Karpas-422 (cell line): ENCODE measurements around the gene CRIP2. TPM values are rescaled to one million over a fixed set of nuclear protein-coding genes. Genes with fewer than 3 reads are reported as not detected.

Source experiments
- DNase-seq: peaks from one replicate; pipeline ENCODE4 v3.0.0-alpha.2; 2015
- H2AFZ ChIP-seq: fragments of 200-600 bp; sonication (generic); 2 replicates; pipeline ENCODE4 v1.6.1; 2014; ENCODE audit warnings: antibody characterized with exemption, low read length, mixed read lengths
- H3K27ac ChIP-seq: fragments of 200-600 bp; sonication (generic); 2 replicates; pipeline ENCODE4 v1.5.1; 2014; ENCODE audit warnings: mild to moderate bottlenecking, low read length, moderate library complexity
- H3K27me3 ChIP-seq: fragments of 200-600 bp; sonication (generic); 2 replicates; pipeline ENCODE4 v1.6.1; 2014; ENCODE audit warnings: low read length, mixed read lengths
- H3K36me3 ChIP-seq: fragments of 200-600 bp; sonication (generic); 2 replicates; pipeline ENCODE4 v1.6.1; 2014; ENCODE audit warnings: low read length, mixed read lengths; ENCODE audit not compliant: insufficient read depth
- H3K4me1 ChIP-seq: fragments of 200-600 bp; sonication (generic); 2 replicates; pipeline ENCODE4 v1.6.1; 2014; ENCODE audit warnings: mild to moderate bottlenecking, low read length, mixed read lengths
- H3K4me2 ChIP-seq: fragments of 200-600 bp; sonication (generic); 2 replicates; pipeline ENCODE4 v1.6.1; 2014; ENCODE audit warnings: low read length, low read depth, mild to moderate bottlenecking; ENCODE audit not compliant: poor library complexity, severe bottlenecking
- H3K4me3 ChIP-seq: fragments of 200-600 bp; sonication (generic); 2 replicates; pipeline ENCODE4 v1.5.1; 2014; ENCODE audit warnings: mild to moderate bottlenecking, antibody characterized with exemption, low read length, mixed read lengths
- H3K79me2 ChIP-seq: fragments of 200-600 bp; sonication (generic); 2 replicates; pipeline ENCODE4 v1.6.1; 2014; ENCODE audit warnings: mild to moderate bottlenecking, low read length, mixed read lengths
- H3K9ac ChIP-seq: fragments of 200-600 bp; sonication (generic); 2 replicates; pipeline ENCODE4 v1.6.0; 2014; ENCODE audit warnings: low read length
- H3K9me2 ChIP-seq: fragments of 200-600 bp; sonication (generic), shearing (Covaris generic); replicated peaks from 2 replicates; pipeline ENCODE4 v1.6.0; 2014; ENCODE audit warnings: mild to moderate bottlenecking, low read length, moderate library complexity; ENCODE audit not compliant: insufficient read depth
- H3K9me3 ChIP-seq: fragments of 300-700, 200-600 bp; sonication (generic); 2 replicates; pipeline ENCODE4 v1.6.1; 2014; ENCODE audit warnings: low read length, mixed read lengths
- H4K20me1 ChIP-seq: fragments of 200-600 bp; sonication (generic); 2 replicates; pipeline ENCODE4 v1.6.1; 2014; ENCODE audit warnings: mild to moderate bottlenecking, antibody characterized with exemption, low read length, low read depth; ENCODE audit not compliant: insufficient read depth
- total RNA-seq: library from RNA; depleted of rRNA; stranded (reverse); fragments of >200 nt; shearing (Covaris generic); gene quantifications from 2 replicates; pipeline ENCODE4 v1.2.3, GENCODE V29; 2014; ENCODE audit warnings: low replicate concordance; rRNA removed

Gene CRIP2
- 0.45 TPM in 1 of 2 replicates, not detected in the other for total RNA-seq

DNA sequence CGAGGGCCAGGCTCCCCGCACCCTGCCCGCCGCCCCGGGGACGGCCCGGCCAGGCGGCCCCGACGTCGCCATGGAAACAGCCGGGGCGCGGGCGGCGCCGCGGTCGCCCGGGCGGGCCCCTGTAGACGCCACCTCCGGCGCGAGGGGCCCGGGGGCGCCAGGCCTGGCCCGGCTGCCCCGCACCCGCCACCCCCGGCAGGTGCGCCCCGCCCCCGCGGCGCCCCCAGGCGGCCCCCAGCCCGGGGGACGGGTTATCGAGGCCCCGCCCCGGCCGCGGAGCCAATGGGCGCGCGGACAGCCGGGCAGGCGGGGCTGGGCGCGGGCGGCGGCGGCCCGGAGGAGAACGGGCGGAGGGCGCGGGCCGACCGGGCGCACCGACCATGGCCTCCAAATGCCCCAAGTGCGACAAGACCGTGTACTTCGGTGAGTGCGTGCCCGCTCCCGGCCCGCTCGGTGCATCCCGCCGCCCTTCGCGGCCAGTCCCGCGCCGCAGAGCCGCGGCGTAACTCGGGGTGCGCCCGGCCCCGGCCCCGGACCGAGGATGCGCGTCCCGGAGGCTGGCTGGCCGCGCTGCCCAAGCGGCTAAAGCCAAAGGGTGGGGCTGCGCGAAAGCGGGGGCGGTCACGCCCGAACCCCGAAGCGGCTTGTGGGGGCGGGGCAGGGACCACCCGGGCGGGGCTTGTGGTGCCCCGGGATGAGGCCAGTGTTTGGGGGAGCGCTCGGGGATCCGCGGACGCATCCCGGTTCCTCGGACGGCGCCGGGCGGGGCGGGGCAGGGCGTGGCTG is at the start of gene CRIP2:
Gene CRIP2, plus strand, starts transcription at position 339 of the 786 bp plus-strand sequence. Its CDS starts 42 bp downstream, at position 381.
- Histone ChIP-seq H3K9me2 (no peaks in the 10 kb centered on the region), H3K4me2 (peak within 1 kb of the TSS; percentile 95), H3K36me3 (no peaks in the 10 kb centered on the region), H2AFZ (no peak within 1 kb of the TSS), H3K9ac (peak within 1 kb of the TSS; percentile 59), H3K4me1 (peaks cover 51% of the 10 kb centered on the region), H3K27ac (no peak within 1 kb of the TSS), H3K9me3 (no peaks in the 10 kb centered on the region), H4K20me1 (peaks cover 21% of the 10 kb centered on the region; the same call in 1 of the 2 replicates), H3K79me2 (no peaks in the 10 kb centered on the region), H3K27me3 (no peaks in the 10 kb centered on the region), H3K4me3 (peak within 1 kb of the TSS; percentile 76)
- DNase-seq: peak; percentile 77

DNA sequence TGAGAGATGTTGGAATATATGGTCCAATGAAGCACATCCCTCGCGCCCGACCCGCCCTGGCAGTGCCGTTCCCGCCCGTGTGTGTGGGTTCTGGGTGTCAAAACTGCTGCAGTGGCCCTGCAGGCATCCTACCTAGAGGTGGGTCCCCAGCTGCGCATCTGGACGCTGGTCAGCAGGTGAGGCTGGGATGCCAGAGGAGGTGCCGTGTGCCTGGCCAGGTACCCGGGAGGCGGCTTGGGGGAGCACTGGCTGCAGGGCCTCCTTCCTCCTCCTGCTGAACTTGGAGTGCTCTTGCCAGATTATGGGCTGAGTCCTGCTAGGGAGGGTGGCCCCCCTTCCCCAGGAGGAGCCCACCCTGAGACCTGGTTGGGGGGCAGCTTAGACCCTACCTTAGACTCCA is 49.8 kb upstream of the CRIP2 start:
- Histone ChIP-seq H3K9me2 (no peaks in the 10 kb centered on the region), H3K9ac (no peak overlapping the region), H3K27me3 (no peaks in the 10 kb centered on the region), H3K4me1 (peaks cover 18% of the 10 kb centered on the region), H3K27ac (no peak overlapping the region), H3K36me3 (peaks cover 25% of the 10 kb centered on the region), H4K20me1 (peaks cover 72% of the 10 kb centered on the region), H3K4me2 (no peak overlapping the region), H2AFZ (no peak overlapping the region), H3K9me3 (no peaks in the 10 kb centered on the region), H3K79me2 (peaks cover 90% of the 10 kb centered on the region), H3K4me3 (no peak overlapping the region)
- DNase-seq: no peak

DNA sequence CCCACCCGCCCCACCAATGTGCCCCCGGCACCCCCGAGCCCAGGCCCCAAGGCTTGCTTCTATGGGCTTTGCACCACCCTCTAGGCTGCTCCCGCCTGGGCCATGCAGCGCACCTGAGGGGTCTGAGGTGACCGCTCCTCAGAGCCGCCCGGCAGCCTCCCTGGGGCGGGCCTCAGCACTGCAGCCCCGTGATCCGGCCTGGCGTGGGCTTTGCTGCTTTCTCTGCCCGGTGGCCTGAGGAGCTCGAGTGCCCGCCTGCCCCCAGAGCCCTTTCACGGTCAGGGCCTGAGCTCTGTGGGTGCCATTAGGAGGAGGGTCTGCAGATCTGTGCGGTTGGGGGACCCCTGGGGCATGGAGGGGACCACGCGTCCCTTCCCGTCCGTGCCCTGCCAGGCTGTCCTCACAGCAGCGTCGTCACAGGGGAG is 48.8 kb upstream of the CRIP2 start:
- Histone ChIP-seq H3K4me1 (peaks cover 16% of the 10 kb centered on the region), H3K4me2 (no peak overlapping the region), H3K79me2 (peaks cover 93% of the 10 kb centered on the region), H3K9me2 (no peaks in the 10 kb centered on the region), H3K27ac (no peak overlapping the region), H3K36me3 (peaks cover 34% of the 10 kb centered on the region), H3K27me3 (no peaks in the 10 kb centered on the region), H3K9me3 (no peaks in the 10 kb centered on the region), H3K4me3 (no peak overlapping the region), H4K20me1 (peaks cover 69% of the 10 kb centered on the region), H2AFZ (no peak overlapping the region), H3K9ac (no peak overlapping the region)
- DNase-seq: no peak

GRCh38 chr14:105426416-105427130 is 48.0 kb upstream of the CRIP2 start:
- Histone ChIP-seq H3K9me3 (no peaks in the 10 kb centered on the region), H4K20me1 (peaks cover 65% of the 10 kb centered on the region), H3K4me2 (no peak overlapping the region), H3K27me3 (no peaks in the 10 kb centered on the region), H3K36me3 (peaks cover 34% of the 10 kb centered on the region), H3K9me2 (no peaks in the 10 kb centered on the region), H2AFZ (no peak overlapping the region), H3K79me2 (peaks cover 93% of the 10 kb centered on the region), H3K4me1 (peaks cover 8% of the 10 kb centered on the region), H3K4me3 (no peak overlapping the region), H3K9ac (no peak overlapping the region), H3K27ac (no peak overlapping the region)
- no peak for DNase-seq

DNA sequence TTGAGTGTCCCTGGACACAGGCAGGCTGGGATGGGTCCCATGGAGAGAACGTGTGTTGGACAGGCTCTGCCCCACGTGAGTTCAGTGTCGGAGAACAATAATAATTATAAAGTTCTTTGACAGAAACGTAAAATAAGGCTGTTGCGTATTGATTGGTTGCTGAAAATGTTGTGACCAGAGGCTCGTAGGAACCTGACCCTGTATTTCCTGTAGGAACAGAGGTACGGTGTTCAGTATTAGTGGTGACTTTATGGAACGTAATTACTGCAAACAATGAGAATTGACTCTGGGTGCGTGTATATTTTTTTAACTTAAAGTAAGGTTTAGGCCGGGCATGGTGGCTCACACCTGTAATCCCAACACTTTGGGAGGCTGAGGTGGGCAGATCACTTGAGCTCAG is 47.2 kb upstream of the CRIP2 start:
- H3K27ac ChIP-seq: no peak overlapping the region
- no peak overlapping the region for H3K4me3 ChIP-seq
- peaks cover 57% of the 10 kb centered on the region for H4K20me1 ChIP-seq
- no peaks in the 10 kb centered on the region for H3K27me3 ChIP-seq
- DNase-seq: no peak
- H3K9me3 ChIP-seq: no peaks in the 10 kb centered on the region
- H3K79me2 ChIP-seq: peaks cover 91% of the 10 kb centered on the region
- H2AFZ ChIP-seq: no peak overlapping the region
- peaks cover 30% of the 10 kb centered on the region for H3K36me3 ChIP-seq
- no peak overlapping the region for H3K4me2 ChIP-seq
- no peak overlapping the region for H3K9ac ChIP-seq
- no peaks in the 10 kb centered on the region; the same call in 1 of the 2 replicates for H3K4me1 ChIP-seq
- no peaks in the 10 kb centered on the region for H3K9me2 ChIP-seq

GRCh38 chr14:105427936-105428485 is 46.6 kb upstream of the CRIP2 start:
- no peak overlapping the region for H3K9ac ChIP-seq
- H3K36me3 ChIP-seq: peaks cover 25% of the 10 kb centered on the region
- no peaks in the 10 kb centered on the region for H3K9me3 ChIP-seq
- no peak overlapping the region for H2AFZ ChIP-seq
- no peaks in the 10 kb centered on the region for H3K4me1 ChIP-seq
- no peaks in the 10 kb centered on the region for H3K9me2 ChIP-seq
- no peaks in the 10 kb centered on the region for H3K27me3 ChIP-seq
- no peak overlapping the region for H3K4me2 ChIP-seq
- no peak overlapping the region for H3K4me3 ChIP-seq
- H3K79me2 ChIP-seq: peaks cover 91% of the 10 kb centered on the region
- H3K27ac ChIP-seq: no peak overlapping the region
- peaks cover 53% of the 10 kb centered on the region for H4K20me1 ChIP-seq
- DNase-seq: no peak

DNA sequence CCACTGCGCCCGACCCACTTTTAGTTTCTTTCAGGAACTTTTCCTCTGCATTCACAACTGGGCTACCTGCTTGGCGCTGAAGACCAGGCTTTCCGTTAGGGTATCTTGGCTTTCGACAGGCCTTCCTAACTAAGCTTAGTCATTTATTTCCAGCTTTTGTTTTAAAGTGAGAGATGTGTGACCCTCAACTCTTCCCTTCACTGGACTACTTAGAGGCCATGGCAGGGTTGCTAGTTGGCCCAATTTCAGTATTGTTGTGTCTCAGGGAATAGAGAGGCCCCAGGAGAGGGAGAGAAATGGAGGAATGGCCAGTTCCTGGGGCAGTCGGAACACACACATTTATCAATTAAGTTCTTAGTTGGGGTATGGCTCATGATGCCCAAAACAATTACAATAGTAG is 44.6 kb upstream of the CRIP2 start:
- Histone ChIP-seq H3K4me3 (no peak overlapping the region), H4K20me1 (peaks cover 47% of the 10 kb centered on the region), H3K4me2 (no peak overlapping the region), H3K36me3 (peaks cover 25% of the 10 kb centered on the region), H2AFZ (no peak overlapping the region), H3K9ac (no peak overlapping the region), H3K4me1 (no peaks in the 10 kb centered on the region), H3K27ac (no peak overlapping the region), H3K9me2 (no peaks in the 10 kb centered on the region), H3K27me3 (no peaks in the 10 kb centered on the region), H3K79me2 (peaks cover 91% of the 10 kb centered on the region), H3K9me3 (no peaks in the 10 kb centered on the region)
- no peak for DNase-seq

DNA sequence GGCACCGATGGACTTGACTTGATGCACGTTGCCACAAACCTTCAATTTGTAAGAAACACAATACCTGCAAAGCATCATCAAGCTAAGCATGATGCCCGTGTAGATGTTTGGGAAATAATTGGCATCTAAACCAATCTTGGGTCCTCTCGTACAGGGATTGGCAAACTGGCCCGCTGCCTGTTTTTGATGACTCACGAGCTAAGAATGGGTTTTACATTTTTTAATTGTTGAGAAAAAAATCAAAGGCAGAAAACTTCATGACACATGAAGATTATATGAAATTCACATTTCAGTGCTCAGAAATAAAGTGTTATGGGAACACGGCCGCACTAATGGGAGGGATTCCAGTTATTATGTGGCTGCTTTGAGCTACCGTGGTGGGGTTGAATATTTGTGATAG is 44.1 kb upstream of the CRIP2 start:
- Histone ChIP-seq H3K4me1 (no peaks in the 10 kb centered on the region), H3K4me3 (no peak overlapping the region), H3K27me3 (no peaks in the 10 kb centered on the region), H3K79me2 (peaks cover 91% of the 10 kb centered on the region), H3K9ac (no peak overlapping the region), H3K36me3 (peaks cover 27% of the 10 kb centered on the region), H4K20me1 (peaks cover 51% of the 10 kb centered on the region), H3K9me3 (no peaks in the 10 kb centered on the region), H3K4me2 (no peak overlapping the region), H3K27ac (no peak overlapping the region), H2AFZ (no peak overlapping the region), H3K9me2 (no peaks in the 10 kb centered on the region)
- DNase-seq: no peak
